Ishikawa (cell line): ENCODE data around the gene CLSTN2.

Experiments used
- CEBPB ChIP-seq: IDR thresholded peaks from 2 replicates; pipeline ENCODE4 v1.6.1; 2012
- CREB1 ChIP-seq: IDR thresholded peaks from 2 replicates; pipeline ENCODE4 v1.6.1; 2012; ENCODE audit warnings: low read depth
- EGR1 ChIP-seq: IDR thresholded peaks from 2 replicates; pipeline ENCODE4 v1.6.1; 2012
- EP300 ChIP-seq: IDR thresholded peaks from 2 replicates; pipeline ENCODE4 v1.6.1; 2012; ENCODE audit warnings: borderline replicate concordance
- FOXM1 ChIP-seq: IDR thresholded peaks from 2 replicates; pipeline ENCODE4 v1.6.1; 2012; ENCODE audit warnings: low read depth, borderline replicate concordance
- NFIC ChIP-seq: IDR thresholded peaks from 2 replicates; pipeline ENCODE4 v1.6.1; 2012
- RAD21 ChIP-seq: IDR thresholded peaks from 2 replicates; pipeline ENCODE4 v1.6.1; 2012; ENCODE audit warnings: low read depth
- TAF1 ChIP-seq: IDR thresholded peaks from 2 replicates; pipeline ENCODE4 v1.6.1; 2012; ENCODE audit warnings: low read depth, mild to moderate bottlenecking
- TCF12 ChIP-seq: IDR thresholded peaks from 2 replicates; pipeline ENCODE4 v1.6.1; 2012; ENCODE audit warnings: low read depth
- TEAD4 ChIP-seq: IDR thresholded peaks from 2 replicates; pipeline ENCODE4 v1.6.1; 2012
- USF1 ChIP-seq: IDR thresholded peaks from 2 replicates; pipeline ENCODE4 v1.6.1; 2012
- YY1 ChIP-seq: IDR thresholded peaks from 2 replicates; pipeline ENCODE4 v1.6.1; 2012; ENCODE audit warnings: low read depth
- ZBTB7A ChIP-seq: IDR thresholded peaks from 2 replicates; pipeline ENCODE4 v1.6.1; 2012; ENCODE audit warnings: low read depth
- TF ChIP-seq, protein P1 (sequence below): IDR thresholded peaks from 2 replicates; pipeline ENCODE4 v1.6.1; 2012; ENCODE audit warnings: low read depth, mild to moderate bottlenecking
- TF ChIP-seq, protein P2 (sequence below): IDR thresholded peaks from 2 replicates; pipeline ENCODE4 v1.6.1; 2012

The CLSTN2 gene

GRCh38 chr3:140580746-140581145 is 645.8 kb downstream of the CLSTN2 start:
- TF ChIP-seq RAD21 (no peak), TCF12 (no peak), TAF1 (no peak), FOXM1 (no peak), YY1 (no peak), CREB1 (no peak), TEAD4 (no peak), USF1 (no peak), EP300 (no peak), CEBPB (no peak), NFIC (no peak), ZBTB7A (no peak), EGR1 (no peak)
- TF ChIP-seq, protein P1, sequence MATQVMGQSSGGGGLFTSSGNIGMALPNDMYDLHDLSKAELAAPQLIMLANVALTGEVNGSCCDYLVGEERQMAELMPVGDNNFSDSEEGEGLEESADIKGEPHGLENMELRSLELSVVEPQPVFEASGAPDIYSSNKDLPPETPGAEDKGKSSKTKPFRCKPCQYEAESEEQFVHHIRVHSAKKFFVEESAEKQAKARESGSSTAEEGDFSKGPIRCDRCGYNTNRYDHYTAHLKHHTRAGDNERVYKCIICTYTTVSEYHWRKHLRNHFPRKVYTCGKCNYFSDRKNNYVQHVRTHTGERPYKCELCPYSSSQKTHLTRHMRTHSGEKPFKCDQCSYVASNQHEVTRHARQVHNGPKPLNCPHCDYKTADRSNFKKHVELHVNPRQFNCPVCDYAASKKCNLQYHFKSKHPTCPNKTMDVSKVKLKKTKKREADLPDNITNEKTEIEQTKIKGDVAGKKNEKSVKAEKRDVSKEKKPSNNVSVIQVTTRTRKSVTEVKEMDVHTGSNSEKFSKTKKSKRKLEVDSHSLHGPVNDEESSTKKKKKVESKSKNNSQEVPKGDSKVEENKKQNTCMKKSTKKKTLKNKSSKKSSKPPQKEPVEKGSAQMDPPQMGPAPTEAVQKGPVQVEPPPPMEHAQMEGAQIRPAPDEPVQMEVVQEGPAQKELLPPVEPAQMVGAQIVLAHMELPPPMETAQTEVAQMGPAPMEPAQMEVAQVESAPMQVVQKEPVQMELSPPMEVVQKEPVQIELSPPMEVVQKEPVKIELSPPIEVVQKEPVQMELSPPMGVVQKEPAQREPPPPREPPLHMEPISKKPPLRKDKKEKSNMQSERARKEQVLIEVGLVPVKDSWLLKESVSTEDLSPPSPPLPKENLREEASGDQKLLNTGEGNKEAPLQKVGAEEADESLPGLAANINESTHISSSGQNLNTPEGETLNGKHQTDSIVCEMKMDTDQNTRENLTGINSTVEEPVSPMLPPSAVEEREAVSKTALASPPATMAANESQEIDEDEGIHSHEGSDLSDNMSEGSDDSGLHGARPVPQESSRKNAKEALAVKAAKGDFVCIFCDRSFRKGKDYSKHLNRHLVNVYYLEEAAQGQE = no peak
- TF ChIP-seq, protein P2, sequence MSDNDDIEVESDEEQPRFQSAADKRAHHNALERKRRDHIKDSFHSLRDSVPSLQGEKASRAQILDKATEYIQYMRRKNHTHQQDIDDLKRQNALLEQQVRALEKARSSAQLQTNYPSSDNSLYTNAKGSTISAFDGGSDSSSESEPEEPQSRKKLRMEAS = no peak

GRCh38 chr3:140584549-140584948 is 649.6 kb downstream of the CLSTN2 start:
- TF ChIP-seq USF1 (no peak), YY1 (no peak), TAF1 (no peak), CEBPB (no peak), EGR1 (no peak), EP300 (no peak), NFIC (no peak), ZBTB7A (no peak), FOXM1 (no peak)

GRCh38 chr3:140585828-140586227 is 650.8 kb downstream of the CLSTN2 start:
- TF ChIP-seq ZBTB7A = no peak
- no peak for TF ChIP-seq TEAD4
- no peak for TF ChIP-seq EGR1
- TF ChIP-seq CREB1 = no peak
- no peak for TF ChIP-seq FOXM1
- no peak for TF ChIP-seq NFIC
- TF ChIP-seq TAF1 = no peak
- no peak for TF ChIP-seq TCF12

- TF ChIP-seq TEAD4 (no peak), USF1 (no peak), NFIC (no peak), EGR1 (no peak), RAD21 (no peak)
- TF ChIP-seq, protein P2 = no peak
- TF ChIP-seq, protein P1 = no peak
Observed at GRCh38 chr3:140586311-140586710, 651.3 kb downstream of the CLSTN2 start.

GRCh38 chr3:140588558-140588957 is 653.6 kb downstream of the CLSTN2 start:
- TF ChIP-seq CREB1 (no peak), TAF1 (no peak)

- TF ChIP-seq, protein P2 = no peak
- TF ChIP-seq USF1 = no peak
- TF ChIP-seq CREB1 = no peak
- no peak for TF ChIP-seq RAD21
- no peak for TF ChIP-seq YY1
Observed at GRCh38 chr3:140593766-140594165, 658.8 kb downstream of the CLSTN2 start.
